K562 (cell line): Measurements from ENCODE around the gene PRCP. TPM values are rescaled to one million over a fixed set of nuclear protein-coding genes. Genes with fewer than 3 reads are reported as not detected.

Experiments
- CBFA2T3 ChIP-seq: fragments of 450-650 bp; IDR thresholded peaks from 2 replicates; pipeline ENCODE4 v1.6.1; 2017
- CBX1 ChIP-seq: sonication (generic); IDR thresholded peaks from 2 replicates; pipeline ENCODE4 v1.6.1; 2016; ENCODE audit warnings: antibody characterized with exemption, low read depth, mild to moderate bottlenecking
- CCNT2 ChIP-seq: IDR thresholded peaks from 2 replicates; pipeline ENCODE4 v1.6.1; 2011; ENCODE audit warnings: borderline replicate concordance, low read depth, mild to moderate bottlenecking, moderate library complexity, mixed read lengths, low read length; ENCODE audit not compliant: insufficient read length; ENCODE audit errors: extremely low read depth
- CHCHD3 ChIP-seq: fragments of 250-450 bp; sonication (Bioruptor Pico); IDR thresholded peaks from 2 replicates; pipeline ENCODE4 v2.1.2; 2022; ENCODE audit warnings: mild to moderate bottlenecking
- CREM ChIP-seq: IDR thresholded peaks from 2 replicates; pipeline ENCODE4 v1.6.1; 2014; ENCODE audit warnings: antibody characterized with exemption, low read depth
- DDX20 ChIP-seq: fragments of 450-650 bp; IDR thresholded peaks from 2 replicates; pipeline ENCODE4 v1.6.1; 2016; ENCODE audit warnings: missing genetic modification characterization, low read depth, mild to moderate bottlenecking, missing compliant biosample characterization, moderate library complexity
- FOXK2 ChIP-seq, 2 experiments: fragments of 450-650 bp; IDR thresholded peaks in 1 of 2; conservative IDR thresholded peaks in 1 of 2; 2 replicates each; pipeline ENCODE4 v1.6.1; 2016; ENCODE audit warnings: low read depth in 2 of 2, mild to moderate bottlenecking in 1 of 2
- FOXM1 ChIP-seq, 2 experiments: fragments of 450-650 bp in 1 of 2; sonication (generic) in 1 of 2; formaldehyde crosslinking in 1 of 2; IDR thresholded peaks; 2 replicates each; pipeline versions ENCODE4 v1.6.1 to v1.9.0; 2017 to 2022; ENCODE audit warnings: low read depth in 2 of 2, mild to moderate bottlenecking in 2 of 2, missing genetic modification reagents in 1 of 2, moderate library complexity in 1 of 2
- GATAD2A ChIP-seq: fragments of 450-650 bp; IDR thresholded peaks from 2 replicates; pipeline ENCODE4 v1.6.1; 2017
- HNRNPUL1 ChIP-seq: fragments of 200-400 bp; formaldehyde crosslinking; IDR thresholded peaks from 2 replicates; pipeline ENCODE4 v1.6.1; 2017; ENCODE audit warnings: low read length
- HSF4 ChIP-seq: fragments of 250-450 bp; sonication (Bioruptor Pico); IDR thresholded peaks from 2 replicates; pipeline ENCODE4 v2.1.2; 2022; ENCODE audit warnings: mild to moderate bottlenecking, moderate library complexity, borderline replicate concordance
- JUND ChIP-seq, 2 experiments: IDR thresholded peaks; 2 replicates in 1 of 2; 3 replicates in 1 of 2; pipeline ENCODE4 v1.6.1; 2011; ENCODE audit warnings: borderline replicate concordance in 2 of 2, low read depth in 2 of 2, low read length in 2 of 2, improper control_type of control experiment in 1 of 2, missing biosample characterization in 1 of 2, missing genetic modification characterization in 1 of 2, missing genetic modification reagents in 1 of 2
- MAFF ChIP-seq: IDR thresholded peaks from 2 replicates; pipeline ENCODE4 v1.6.1; 2012; ENCODE audit warnings: low read length, improper control_type of control experiment
- MAFG ChIP-seq: fragments of 450-650 bp; conservative IDR thresholded peaks from 2 replicates; pipeline ENCODE4 v1.6.1; 2016; ENCODE audit warnings: missing genetic modification characterization, missing compliant biosample characterization
- NR4A1 ChIP-seq, 2 experiments: fragments of 250-450 bp in 1 of 2; fragments of 450-650 bp in 1 of 2; sonication (Bioruptor Pico) in 1 of 2; IDR thresholded peaks; 2 replicates each; pipeline versions ENCODE4 v1.4.0 to v1.6.1; 2016 to 2020; ENCODE audit warnings: mild to moderate bottlenecking in 2 of 2, missing compliant biosample characterization in 1 of 2, missing genetic modification characterization in 1 of 2, moderate library complexity in 1 of 2
- PHF20 ChIP-seq: fragments of 450-650 bp; IDR thresholded peaks from 2 replicates; pipeline ENCODE4 v1.6.1; 2018; ENCODE audit not compliant: partially characterized antibody
- SIN3B ChIP-seq: fragments of 450-650 bp; IDR thresholded peaks from 2 replicates; pipeline ENCODE4 v1.6.1; 2017; ENCODE audit warnings: low read depth, mild to moderate bottlenecking, moderate library complexity
- SMARCC2 ChIP-seq: fragments of 450-650 bp; IDR thresholded peaks from 2 replicates; pipeline ENCODE4 v1.6.1; 2017; ENCODE audit warnings: antibody characterized with exemption, moderate library complexity, mild to moderate bottlenecking, low read depth
- SMARCE1 ChIP-seq: fragments of 450-650 bp; IDR thresholded peaks from 2 replicates; pipeline ENCODE4 v1.7.1; 2016; ENCODE audit warnings: mild to moderate bottlenecking
- STAT5A ChIP-seq: IDR thresholded peaks from 2 replicates; pipeline ENCODE4 v1.6.1; 2012; ENCODE audit warnings: low read length, inconsistent platforms, borderline replicate concordance
- TAL1 ChIP-seq: fragments of 450-650 bp; IDR thresholded peaks from 2 replicates; pipeline ENCODE4 v1.6.1; 2016; ENCODE audit warnings: mild to moderate bottlenecking
- TBL1XR1 ChIP-seq, 2 experiments: IDR thresholded peaks; 2 replicates each; pipeline ENCODE4 v1.6.1; 2012; ENCODE audit warnings: improper control_type of control experiment in 2 of 2, low read length in 2 of 2, mild to moderate bottlenecking in 1 of 2
- TEAD4 ChIP-seq, 2 experiments: sonication (generic) in 1 of 2; formaldehyde crosslinking in 1 of 2; IDR thresholded peaks; 2 replicates each; pipeline versions ENCODE4 v1.6.1 to v1.8.0; 2012 to 2022; ENCODE audit warnings: borderline replicate concordance in 1 of 2, inconsistent platforms in 1 of 2, low read length in 1 of 2, mild to moderate bottlenecking in 1 of 2, missing genetic modification reagents in 1 of 2
- TRIM24 ChIP-seq, 2 experiments: fragments of 450-650 bp; IDR thresholded peaks; 2 replicates each; pipeline ENCODE4 v1.6.1; 2016
- ZBED1 ChIP-seq: IDR thresholded peaks from 2 replicates; pipeline ENCODE4 v1.6.1; 2014
- ZBTB1 ChIP-seq: sonication (generic); formaldehyde crosslinking; IDR thresholded peaks from 2 replicates; pipeline ENCODE4 v1.8.1; 2023; ENCODE audit warnings: missing genetic modification reagents, low read depth, mild to moderate bottlenecking, borderline replicate concordance
- ZNF224 ChIP-seq: sonication (generic); formaldehyde crosslinking; IDR thresholded peaks from 2 replicates; pipeline ENCODE4 v1.8.0; 2022; ENCODE audit warnings: mild to moderate bottlenecking, missing genetic modification reagents
- ZNF316 ChIP-seq: fragments of 450-650 bp; IDR thresholded peaks from 2 replicates; pipeline ENCODE4 v1.6.1; 2016
- ZNF764 ChIP-seq: fragments of 250-450 bp; sonication (Bioruptor Pico); IDR thresholded peaks from 2 replicates; pipeline ENCODE4 v1.4.0; 2020; ENCODE audit warnings: low read depth, mild to moderate bottlenecking, moderate library complexity
- polyA plus RNA-seq, 8 experiments: library from polyadenylated mRNA; depleted of rRNA in 4 of 8; stranded (reverse) in 5 of 8; unstranded in 3 of 8; fragments of >200 nt; fragmentation: Nextera tagmentation in 2 of 8; fragmentation: Illumina TruSeq in 1 of 8; extraction: Ambion mirVana in 2 of 8; extraction: Trizol in 1 of 8; gene quantifications; 2 replicates each; pipeline versions ENCODE4 v1.2.1 to v1.2.3, GENCODE V29; 2011 to 2014; ENCODE audit warnings: inconsistent platforms in 1 of 8, missing spikeins in 1 of 8
- total RNA-seq, 7 experiments: library from RNA; depleted of rRNA in 6 of 7; stranded (reverse); fragments of >200 nt in 6 of 7; fragmentation: Illumina TruSeq in 2 of 7; extraction: Trizol in 2 of 7; gene quantifications; 2 replicates each; pipeline versions ENCODE4 v1.2.1 to v1.2.3, GENCODE V29; 2011 to 2021; ENCODE audit warnings: low replicate concordance in 1 of 7
- TF ChIP-seq, protein P1 (sequence below), 2 experiments: IDR thresholded peaks; 2 replicates each; pipeline ENCODE4 v1.6.1; 2011; ENCODE audit warnings: borderline replicate concordance in 1 of 2, control low read depth in 1 of 2, low read depth in 1 of 2, low read length in 1 of 2, mild to moderate bottlenecking in 1 of 2, mixed read lengths in 1 of 2, moderate library complexity in 1 of 2; ENCODE audit not compliant: insufficient read depth in 1 of 2, insufficient read length in 1 of 2, poor library complexity in 1 of 2, severe bottlenecking in 1 of 2; ENCODE audit errors: extremely low read depth in 1 of 2

Gene PRCP
- total and polyA plus RNA-seq, 9 of the 15 experiments (the other 6 are each of a cell fraction or from before 2014, with no cell fraction given), result 9.5 to 43.1 (median 23.2) TPM

GRCh38 chr11:82782825-82783374 lies 117.3 kb downstream of the PRCP start (continued):
- TF ChIP-seq, protein P1, sequence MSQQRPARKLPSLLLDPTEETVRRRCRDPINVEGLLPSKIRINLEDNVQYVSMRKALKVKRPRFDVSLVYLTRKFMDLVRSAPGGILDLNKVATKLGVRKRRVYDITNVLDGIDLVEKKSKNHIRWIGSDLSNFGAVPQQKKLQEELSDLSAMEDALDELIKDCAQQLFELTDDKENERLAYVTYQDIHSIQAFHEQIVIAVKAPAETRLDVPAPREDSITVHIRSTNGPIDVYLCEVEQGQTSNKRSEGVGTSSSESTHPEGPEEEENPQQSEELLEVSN (IDR thresholded peaks at IDR 0.05; ENCODE audit: borderline replicate concordance in 1 of 2, extremely low read depth in 1 of 2, insufficient read depth in 1 of 2, insufficient read length in 1 of 2, low read depth in 1 of 2, low read length in 1 of 2, poor library complexity in 1 of 2, severe bottlenecking in 1 of 2), result no peak
- TF ChIP-seq HNRNPUL1, result no peak
- TF ChIP-seq JUND (IDR thresholded peaks at IDR 0.05; ENCODE audit: borderline replicate concordance, low read depth, low read length), result no peak
- TF ChIP-seq JUND (tag; IDR thresholded peaks at IDR 0.05; ENCODE audit: borderline replicate concordance, low read depth, low read length), result no peak
- TF ChIP-seq CREM, result no peak
- no peak for TF ChIP-seq ZBED1
- 0 out of 2 replicates have a peak, but pooled peaks have one; percentile 36 for TF ChIP-seq SMARCE1
- TF ChIP-seq CBX1, result no peak
- peak; percentile 24 for TF ChIP-seq CCNT2
- no peak for TF ChIP-seq TBL1XR1 (IDR thresholded peaks at IDR 0.05; ENCODE audit: low read length in 2 of 2)
- no peak for TF ChIP-seq NR4A1 (CRISPR knock-in tag; IDR thresholded peaks at IDR 0.05)
- TF ChIP-seq NR4A1 (tag; IDR thresholded peaks at IDR 0.05), result no peak
- TF ChIP-seq HSF4 (CRISPR knock-in tag), result no peak
- TF ChIP-seq SMARCC2, result peak; percentile 44; the same call in 1 of the 2 replicates
- TF ChIP-seq ZNF764 (CRISPR knock-in tag), result no peak
- TF ChIP-seq CHCHD3 (CRISPR knock-in tag), result no peak
- peak; percentile 54 for TF ChIP-seq TEAD4 (IDR thresholded peaks at IDR 0.05; ENCODE audit: low read length)
- no peak for TF ChIP-seq TEAD4 (CRISPR knock-in tag; IDR thresholded peaks at IDR 0.05; ENCODE audit: borderline replicate concordance)
- 0 out of 4 replicates have a peak, but pooled peaks of 1 of the 2 experiments have one; percentile 21 for TF ChIP-seq FOXK2 (conservative IDR thresholded peaks at IDR 0.05 in 1 of 2, IDR thresholded peaks at IDR 0.05 in 1 of 2; ENCODE audit: low read depth in 2 of 2)
- 0 out of 2 replicates have a peak, but pooled peaks have one; percentile 27 for TF ChIP-seq GATAD2A
- TF ChIP-seq DDX20, result no peak
- no peak for TF ChIP-seq PHF20
- TF ChIP-seq MAFF, result peak; percentile 84
- peak; percentile 64 for TF ChIP-seq CBFA2T3
- no peak for TF ChIP-seq SIN3B
- TF ChIP-seq ZNF316, result peak; percentile 96
- TF ChIP-seq STAT5A, result 0 out of 2 replicates have a peak, but pooled peaks have one; percentile 18
- 0 out of 2 replicates have a peak, but pooled peaks have one; percentile 23 for TF ChIP-seq FOXM1 (IDR thresholded peaks at IDR 0.05; ENCODE audit: low read depth)
- TF ChIP-seq FOXM1 (CRISPR knock-in tag; IDR thresholded peaks at IDR 0.05; ENCODE audit: low read depth), result no peak
- peak; percentile 93 for TF ChIP-seq MAFG (tag)
- peak; percentile 66 for TF ChIP-seq TAL1
- peak in 1 of 2 experiments; percentile 39; a peak in 1 of 4 replicates for TF ChIP-seq TRIM24 (IDR thresholded peaks at IDR 0.05)
- TF ChIP-seq ZNF224 (CRISPR knock-in tag), result no peak
- no peak for TF ChIP-seq ZBTB1 (CRISPR knock-in tag)
